Tibial nerve (tissue), 4 donors: ENCODE measurements around the gene GPRIN3. TPM values are rescaled to one million over a fixed set of nuclear protein-coding genes. Genes with fewer than 3 reads are reported as not detected.

Experiments
- DNase-seq, 2 donors: peaks; one replicate each; pipeline ENCODE4 v3.0.0-alpha.2; 2019; ENCODE audit warnings: low spot score in 2 of 2
- H3K27ac ChIP-seq, 4 donors: fragments of 200-600 bp; sonication (generic) in 3 of 4; one replicate each; pipeline ENCODE4 v1.5.1; 2017 to 2019; ENCODE audit warnings: mild to moderate bottlenecking in 1 of 4
- H3K27me3 ChIP-seq, 2 donors: fragments of 200-600 bp; sonication (generic) in 1 of 2; one replicate each; pipeline versions ENCODE4 v1.5.1 to v1.6.0; 2017 to 2019
- H3K36me3 ChIP-seq, 3 donors: fragments of 200-600 bp; sonication (generic); one replicate each; pipeline ENCODE4 v1.5.1; 2018 to 2019
- H3K4me1 ChIP-seq, 4 donors: fragments of 200-600 bp; sonication (generic) in 3 of 4; one replicate each; pipeline ENCODE4 v1.5.1; 2017 to 2019
- H3K4me3 ChIP-seq, 4 donors: fragments of 200-600 bp; sonication (generic) in 3 of 4; one replicate each; pipeline ENCODE4 v1.5.1; 2017 to 2019; ENCODE audit warnings: mild to moderate bottlenecking in 1 of 4, moderate library complexity in 1 of 4
- H3K9me3 ChIP-seq, 4 donors: fragments of 200-600 bp; sonication (generic) in 3 of 4; one replicate each; pipeline ENCODE4 v1.5.1; 2017 to 2019
- EP300 ChIP-seq, 2 donors: sonication (generic); formaldehyde crosslinking; IDR thresholded peaks; one replicate each; pipeline ENCODE4 v1.6.1; 2017; ENCODE audit warnings: antibody characterized with exemption in 2 of 2, mild to moderate bottlenecking in 1 of 2
- POLR2A ChIP-seq, 2 donors: fragments of 450-650 bp; IDR thresholded peaks; one replicate each; pipeline ENCODE4 v1.6.1; 2017; ENCODE audit warnings: antibody characterized with exemption in 2 of 2, mild to moderate bottlenecking in 2 of 2, moderate library complexity in 2 of 2
- WGBS, 2 donors: methylation state at CpG; one replicate each; pipeline ENCODE4 v1.1.5; 2018; 5-methylcytosine and 5-hydroxymethylcytosine counted together
- total RNA-seq, 4 donors: library from RNA; depleted of rRNA; stranded (reverse); fragments of >200 nt; gene quantifications; one replicate each; pipeline ENCODE4 v1.1.0, GENCODE V29; 2016
- TF ChIP-seq, protein P1 (sequence below), 5 experiments: fragments of 200-600 bp in 3 of 5; fragments of 450-650 bp in 2 of 5; sonication (generic) in 3 of 5; IDR thresholded peaks; one replicate each; pipeline ENCODE4 v1.5.1; 2016 to 2019; ENCODE audit warnings: antibody characterized with exemption in 5 of 5, mild to moderate bottlenecking in 3 of 5, moderate library complexity in 2 of 5

GPRIN3 gene
- total RNA-seq, 4 donors from 2014 or later = 2.3 to 5.2 (median 4.6) TPM

DNA sequence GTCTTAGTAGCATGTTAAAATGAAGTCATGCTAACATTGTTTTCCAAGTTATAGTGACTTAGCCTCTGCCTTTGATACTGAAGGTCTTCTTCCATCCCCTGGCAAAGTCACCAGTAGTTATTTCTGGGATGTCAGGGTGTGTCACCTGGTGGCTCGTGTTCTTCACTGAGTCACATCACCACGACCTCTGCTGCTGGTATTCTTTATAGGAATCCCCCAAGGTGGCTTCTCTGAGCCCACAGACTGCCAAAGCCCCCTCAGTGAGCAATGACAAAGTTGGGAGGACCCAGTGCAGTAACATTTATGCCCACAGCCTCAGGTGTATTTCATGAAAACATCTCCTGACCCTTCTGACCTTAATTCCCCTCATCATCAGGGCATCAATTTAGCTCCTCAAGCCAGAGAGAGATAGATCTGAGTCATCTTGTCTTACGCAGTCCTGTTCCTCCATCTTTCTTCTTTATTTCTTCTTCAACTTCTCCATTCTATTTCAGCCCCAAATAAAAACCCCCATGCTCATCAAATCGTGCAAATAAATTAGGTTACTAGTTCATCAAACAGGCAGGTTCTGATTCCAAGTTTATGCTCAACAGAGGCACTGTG lies 29.3 kb upstream of the GPRIN3 start:
- TF ChIP-seq, protein P1, sequence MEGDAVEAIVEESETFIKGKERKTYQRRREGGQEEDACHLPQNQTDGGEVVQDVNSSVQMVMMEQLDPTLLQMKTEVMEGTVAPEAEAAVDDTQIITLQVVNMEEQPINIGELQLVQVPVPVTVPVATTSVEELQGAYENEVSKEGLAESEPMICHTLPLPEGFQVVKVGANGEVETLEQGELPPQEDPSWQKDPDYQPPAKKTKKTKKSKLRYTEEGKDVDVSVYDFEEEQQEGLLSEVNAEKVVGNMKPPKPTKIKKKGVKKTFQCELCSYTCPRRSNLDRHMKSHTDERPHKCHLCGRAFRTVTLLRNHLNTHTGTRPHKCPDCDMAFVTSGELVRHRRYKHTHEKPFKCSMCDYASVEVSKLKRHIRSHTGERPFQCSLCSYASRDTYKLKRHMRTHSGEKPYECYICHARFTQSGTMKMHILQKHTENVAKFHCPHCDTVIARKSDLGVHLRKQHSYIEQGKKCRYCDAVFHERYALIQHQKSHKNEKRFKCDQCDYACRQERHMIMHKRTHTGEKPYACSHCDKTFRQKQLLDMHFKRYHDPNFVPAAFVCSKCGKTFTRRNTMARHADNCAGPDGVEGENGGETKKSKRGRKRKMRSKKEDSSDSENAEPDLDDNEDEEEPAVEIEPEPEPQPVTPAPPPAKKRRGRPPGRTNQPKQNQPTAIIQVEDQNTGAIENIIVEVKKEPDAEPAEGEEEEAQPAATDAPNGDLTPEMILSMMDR (IDR thresholded peaks at IDR 0.05) = no peak
- TF ChIP-seq EP300 (IDR thresholded peaks at IDR 0.05) (no peak), POLR2A (IDR thresholded peaks at IDR 0.05) (no peak)
- DNase-seq = no peak
- Histone ChIP-seq H3K27me3 (no peaks in the 10 kb centered on the region), H3K9me3 (no peaks in the 10 kb centered on the region), H3K36me3 (no peaks in the 10 kb centered on the region), H3K4me1 (no peaks in the 10 kb centered on the region), H3K4me3 (no peak overlapping the region), H3K27ac (no peak overlapping the region)
- 69 to 73% methylated on average over 4 of the region's 4 CpGs for WGBS, 2 donors

DNA sequence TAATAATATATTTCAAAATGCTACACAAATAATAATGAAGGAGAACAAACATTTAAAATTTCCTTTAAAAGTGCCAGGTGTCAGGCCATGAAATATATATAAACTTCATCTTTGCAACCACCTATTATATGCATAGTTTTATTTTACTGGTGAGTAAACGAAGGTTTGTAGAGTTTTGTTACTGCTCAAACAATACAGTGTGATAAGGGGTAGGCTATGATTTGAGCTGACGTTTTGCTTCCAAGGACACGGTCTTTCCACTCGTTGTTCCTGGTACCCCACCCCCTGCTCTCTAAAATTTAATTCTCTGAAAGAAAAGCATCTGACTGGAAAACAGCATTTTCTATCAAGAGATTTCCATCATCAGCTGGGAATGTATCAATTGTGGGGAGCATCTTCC lies 27.2 kb upstream of the GPRIN3 start:
- H3K4me1 ChIP-seq = no peaks in the 10 kb centered on the region
- no peaks in the 10 kb centered on the region for H3K27me3 ChIP-seq
- DNase-seq = no peak
- no peaks in the 10 kb centered on the region for H3K36me3 ChIP-seq
- H3K4me3 ChIP-seq = no peak overlapping the region
- no peaks in the 10 kb centered on the region for H3K9me3 ChIP-seq
- TF ChIP-seq, protein P1 (IDR thresholded peaks at IDR 0.05) = no peak
- TF ChIP-seq POLR2A (IDR thresholded peaks at IDR 0.05) (no peak), EP300 (IDR thresholded peaks at IDR 0.05) (no peak)
- H3K27ac ChIP-seq = no peak overlapping the region
- WGBS, 2 donors = 75% methylated on average over 4 of the region's 4 CpGs

DNA sequence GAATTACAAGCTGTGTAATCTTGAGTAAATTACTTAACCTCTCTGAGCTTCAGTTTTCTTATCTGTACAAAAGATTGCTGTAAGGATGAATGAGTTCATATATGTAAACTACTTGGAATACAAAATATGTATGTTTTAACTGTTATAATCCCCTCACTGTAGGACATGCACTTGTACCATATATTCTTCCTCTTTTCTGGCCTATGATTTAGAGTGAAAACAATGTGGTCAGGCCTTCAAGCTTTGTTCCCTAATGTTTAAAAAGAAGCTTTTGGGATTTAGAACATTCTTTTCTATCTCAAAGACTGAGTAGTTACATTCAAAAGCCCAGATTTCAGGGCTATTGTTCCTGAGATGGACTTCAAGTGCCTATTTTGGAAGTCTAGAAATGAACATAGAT lies 26.7 kb upstream of the GPRIN3 start:
- Histone ChIP-seq H3K9me3 (no peaks in the 10 kb centered on the region), H3K27ac (no peak overlapping the region), H3K27me3 (no peaks in the 10 kb centered on the region), H3K4me3 (no peak overlapping the region), H3K36me3 (no peaks in the 10 kb centered on the region), H3K4me1 (no peaks in the 10 kb centered on the region)
- DNase-seq = no peak
- TF ChIP-seq, protein P1 (IDR thresholded peaks at IDR 0.05) = no peak
- no peak for TF ChIP-seq EP300 (IDR thresholded peaks at IDR 0.05)
- TF ChIP-seq POLR2A (IDR thresholded peaks at IDR 0.05) = no peak

DNA sequence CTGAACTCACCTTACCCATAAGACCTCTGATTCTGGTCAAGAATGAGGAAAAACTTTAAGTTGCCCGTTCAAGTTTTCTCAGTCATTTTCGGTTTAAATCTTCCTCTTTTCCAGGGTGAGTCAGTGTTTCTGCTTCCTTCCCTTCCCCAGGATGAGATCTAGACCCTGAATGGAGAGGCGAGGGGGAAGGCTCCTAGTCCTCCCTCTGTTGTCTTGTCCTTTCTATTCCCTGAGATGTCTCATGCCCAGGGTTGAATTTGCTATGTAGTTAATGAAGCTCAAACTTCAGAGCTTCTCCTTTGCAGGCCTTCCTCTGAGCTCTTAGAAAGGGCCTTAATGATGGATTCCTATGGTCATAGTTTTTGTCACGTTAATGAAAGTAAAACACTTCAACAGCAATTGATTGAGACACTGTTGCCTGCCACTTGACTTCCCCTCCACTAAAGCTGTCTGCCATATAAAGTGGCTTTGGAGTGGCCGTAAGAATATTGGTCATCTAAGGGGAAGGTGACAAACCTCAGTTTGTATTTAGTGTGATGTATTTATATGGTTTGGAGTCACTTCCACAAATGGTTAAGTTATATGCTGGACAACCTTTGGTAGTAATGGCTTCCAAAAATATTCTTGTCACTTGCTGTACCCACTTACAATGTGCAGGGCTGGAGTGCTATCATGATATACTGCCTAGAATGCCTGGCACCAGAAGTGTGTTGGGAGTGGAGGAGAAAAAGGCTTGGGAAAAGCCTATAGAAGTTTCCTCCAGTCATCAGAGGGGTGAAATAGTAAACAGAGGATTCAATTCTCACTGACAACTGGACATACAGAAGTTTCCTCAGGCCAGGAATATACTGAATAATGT lies 24.3 kb upstream of the GPRIN3 start:
- Histone ChIP-seq H3K9me3 (peaks cover 0 to 2% (median 0%) of the 10 kb centered on the region in 4 donors), H3K36me3 (no peaks in the 10 kb centered on the region), H3K4me1 (no peaks in the 10 kb centered on the region), H3K27ac (peak overlapping the region in 1 of 4 donors; percentile 43), H3K4me3 (no peak overlapping the region), H3K27me3 (no peaks in the 10 kb centered on the region)
- no peak for DNase-seq
- 74 to 81% methylated on average over 5 of the region's 5 CpGs for WGBS, 2 donors
- TF ChIP-seq EP300 (IDR thresholded peaks at IDR 0.05) (no peak), POLR2A (IDR thresholded peaks at IDR 0.05) (no peak)
- TF ChIP-seq, protein P1 (IDR thresholded peaks at IDR 0.05) = no peak

DNA sequence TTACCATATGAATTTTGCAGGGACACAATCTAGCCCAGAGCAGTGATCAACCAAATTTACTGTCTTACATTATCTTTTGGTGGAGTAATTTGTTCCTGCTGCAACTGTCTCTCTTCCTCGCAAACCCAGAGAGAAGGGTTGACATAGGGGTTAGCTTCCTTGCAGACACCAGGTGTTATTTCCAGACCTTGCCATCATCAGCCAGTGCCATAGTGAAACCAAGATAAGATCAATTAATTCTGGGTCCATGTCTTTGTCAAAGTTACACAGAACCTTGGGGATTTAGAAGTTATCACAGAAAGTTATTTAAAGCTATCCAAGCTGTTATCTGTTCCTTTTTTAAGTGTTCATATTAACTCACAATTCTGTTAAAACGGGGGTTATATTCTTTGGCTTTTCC lies 23.6 kb upstream of the GPRIN3 start:
- 86% methylated on average over 2 of the region's 2 CpGs for WGBS, 2 donors
- Histone ChIP-seq H3K4me3 (no peak overlapping the region), H3K9me3 (peaks cover 0 to 2% (median 0%) of the 10 kb centered on the region in 4 donors), H3K27ac (no peak overlapping the region), H3K4me1 (no peaks in the 10 kb centered on the region), H3K27me3 (no peaks in the 10 kb centered on the region), H3K36me3 (no peaks in the 10 kb centered on the region)
- TF ChIP-seq, protein P1 (IDR thresholded peaks at IDR 0.05) = no peak
- no peak for DNase-seq
